HL-60/S4 treated with retinoic acid at 250 ng/mL for 4 days and 3 days (cell line): ENCODE measurements around the gene CADM2.

Experiments used
- in situ Hi-C: fragments of 300-500 bp; cut with MboI; formaldehyde crosslinking; loops from 2 replicates; pipeline ENCODE4 v1.7.0; 2022; ENCODE audit warnings: low sequenced_read_pairs

The CADM2 gene

GRCh38 chr3:84983490-84983889 lies 24.7 kb downstream of the CADM2 start:
- in situ Hi-C loops: no loop called here

- in situ Hi-C loops: no loop called here
Observed at GRCh38 chr3:84984429-84984828, 25.6 kb downstream of the CADM2 start.

- in situ Hi-C loops: no loop called here
Observed at GRCh38 chr3:84985795-84986194, 27.0 kb downstream of the CADM2 start.

GRCh38 chr3:84987706-84988504 lies 29.1 kb downstream of the CADM2 start:
- in situ Hi-C loops: no loop called here

GRCh38 chr3:84989102-84989501 lies 30.3 kb downstream of the CADM2 start:
- in situ Hi-C loops: no loop called here

- in situ Hi-C loops: no loop called here
Observed at GRCh38 chr3:84991422-84991900, 32.7 kb downstream of the CADM2 start.

- in situ Hi-C loops: no loop called here
Observed at GRCh38 chr3:84993956-84994355, 35.2 kb downstream of the CADM2 start.

GRCh38 chr3:84998545-84998944 lies 39.8 kb downstream of the CADM2 start:
- in situ Hi-C loops: no loop called here

- in situ Hi-C loops: no loop called here
Observed at GRCh38 chr3:85003479-85003878, 44.7 kb downstream of the CADM2 start.

- in situ Hi-C loops: no loop called here
Observed at GRCh38 chr3:85004147-85004546, 45.4 kb downstream of the CADM2 start.

GRCh38 chr3:85005946-85006345 lies 47.2 kb downstream of the CADM2 start:
- in situ Hi-C loops: no loop called here

GRCh38 chr3:85007195-85008094 lies 48.7 kb downstream of the CADM2 start:
- in situ Hi-C loops: no loop called here

- in situ Hi-C loops: no loop called here
Observed at GRCh38 chr3:85020828-85021227, 62.0 kb downstream of the CADM2 start.

- in situ Hi-C loops: no loop called here
Observed at GRCh38 chr3:85030052-85030451, 71.3 kb downstream of the CADM2 start.

- in situ Hi-C loops: no loop called here
Observed at GRCh38 chr3:85037203-85037602, 78.4 kb downstream of the CADM2 start.

GRCh38 chr3:85041001-85041400 lies 82.2 kb downstream of the CADM2 start:
- in situ Hi-C loops: no loop called here

- in situ Hi-C loops: no loop called here
Observed at GRCh38 chr3:85041562-85042055, 82.8 kb downstream of the CADM2 start.

GRCh38 chr3:85050821-85051220 lies 92.0 kb downstream of the CADM2 start:
- in situ Hi-C loops: no loop called here

- in situ Hi-C loops: no loop called here
Observed at GRCh38 chr3:85051786-85052185, 93.0 kb downstream of the CADM2 start.

GRCh38 chr3:85053626-85054025 lies 94.8 kb downstream of the CADM2 start:
- in situ Hi-C loops: no loop called here

- in situ Hi-C loops: no loop called here
Observed at GRCh38 chr3:85054579-85054978, 95.8 kb downstream of the CADM2 start.

- in situ Hi-C loops: no loop called here
Observed at GRCh38 chr3:85068911-85069310, 110.1 kb downstream of the CADM2 start.
